Measurements from ENCODE around the gene ENC1.

DNA sequence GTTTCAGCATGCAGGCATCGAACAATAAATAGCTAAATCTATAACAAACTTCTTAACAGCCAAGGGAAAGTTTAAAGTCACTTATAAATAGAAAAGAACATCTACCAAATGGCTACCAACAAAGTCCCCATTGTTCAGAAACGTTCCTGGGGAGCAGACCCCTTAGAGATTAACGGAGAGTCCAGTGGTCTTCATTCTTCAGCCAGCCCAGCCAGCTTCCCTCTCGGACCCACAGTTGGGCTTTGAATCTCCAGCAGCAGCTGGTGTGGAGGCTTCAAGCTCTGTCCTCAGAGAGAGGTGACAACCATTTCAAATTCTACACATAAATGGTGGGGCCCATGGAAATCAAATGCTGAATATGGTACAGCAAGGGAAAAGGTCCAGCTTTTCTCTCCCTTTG lies 11.2 kb downstream of the ENC1 start:
- TF ChIP-seq EZH2 (IDR thresholded peaks at IDR 0.05; ENCODE audit: insufficient read depth, poor library complexity, severe bottlenecking), result no peak
- TF ChIP-seq EZH2phosphoT487 (IDR thresholded peaks at IDR 0.05; ENCODE audit: insufficient read depth, low read depth), result no peak
